Body of pancreas (tissue), 4 donors: ENCODE measurements around the gene EFCAB13. TPM values are rescaled to one million over a fixed set of nuclear protein-coding genes. Genes with fewer than 3 reads are reported as not detected.

ENCODE experiments used
- ATAC-seq: fragments of 150-250 bp; one replicate; pipeline ENCODE4 v1.9.1; 2016
- DNase-seq, 4 donors: peaks; one replicate each; pipeline ENCODE4 v3.0.0-alpha.2; 2019
- H3K27ac ChIP-seq, 4 donors: fragments of 200-600 bp; sonication (generic); 1 replicate in 3 of 4; 2 replicates in 1 of 4; pipeline versions ENCODE4 v1.5.1 to v1.6.1; 2016 to 2019; ENCODE audit warnings: mild to moderate bottlenecking in 1 of 4, mixed read lengths in 1 of 4, moderate library complexity in 1 of 4
- H3K27me3 ChIP-seq, 2 donors: fragments of 200-600 bp; sonication (generic); one replicate each; pipeline ENCODE4 v1.6.0; 2016; ENCODE audit warnings: mild to moderate bottlenecking in 1 of 2
- H3K36me3 ChIP-seq, 2 donors: fragments of 200-600 bp; sonication (generic); replicated peaks in 1 of 2; 2 replicates each; pipeline ENCODE4 v1.5.1; 2016; ENCODE audit warnings: low read depth in 2 of 2; ENCODE audit not compliant: insufficient read depth in 1 of 2
- H3K4me1 ChIP-seq: fragments of 200-600 bp; sonication (generic); one replicate; pipeline ENCODE4 v1.6.0; 2016
- H3K4me3 ChIP-seq, 2 donors: fragments of 200-600 bp; sonication (generic); 1 replicate in 1 of 2; 2 replicates in 1 of 2; pipeline ENCODE4 v1.5.1; 2016 to 2019
- H3K9me3 ChIP-seq, 3 donors: fragments of 200-600 bp; sonication (generic); 1 replicate in 2 of 3; 2 replicates in 1 of 3; pipeline ENCODE4 v1.5.1; 2016
- CTCF ChIP-seq, 7 experiments: fragments of 450-650 bp in 4 of 7; fragments of 200-600 bp in 3 of 7; sonication (generic) in 3 of 7; IDR thresholded peaks; one replicate each; pipeline ENCODE4 v1.5.1; 2016 to 2019; ENCODE audit warnings: antibody characterized with exemption in 7 of 7
- POLR2A ChIP-seq, 3 donors: fragments of 450-650 bp; IDR thresholded peaks; one replicate each; pipeline ENCODE4 v1.6.1; 2016; ENCODE audit warnings: antibody characterized with exemption in 3 of 3, mild to moderate bottlenecking in 2 of 3
- WGBS, 2 donors: methylation state at CpG; one replicate each; pipeline ENCODE4 v1.1.5; 2017; 5-methylcytosine and 5-hydroxymethylcytosine counted together
- intact Hi-C: fragments of 100-400 bp; cut with DNase I; formaldehyde crosslinking; loops from one replicate; pipeline ENCODE4 v1.15.1; 2023
- total RNA-seq, 2 donors: library from RNA; depleted of rRNA; stranded (reverse); fragments of >200 nt; gene quantifications; one replicate each; pipeline ENCODE4 v1.1.0, GENCODE V29; 2016

The EFCAB13 gene
- total RNA-seq, 2 donors from 2014 or later = 2.6 to 10.6 TPM

DNA sequence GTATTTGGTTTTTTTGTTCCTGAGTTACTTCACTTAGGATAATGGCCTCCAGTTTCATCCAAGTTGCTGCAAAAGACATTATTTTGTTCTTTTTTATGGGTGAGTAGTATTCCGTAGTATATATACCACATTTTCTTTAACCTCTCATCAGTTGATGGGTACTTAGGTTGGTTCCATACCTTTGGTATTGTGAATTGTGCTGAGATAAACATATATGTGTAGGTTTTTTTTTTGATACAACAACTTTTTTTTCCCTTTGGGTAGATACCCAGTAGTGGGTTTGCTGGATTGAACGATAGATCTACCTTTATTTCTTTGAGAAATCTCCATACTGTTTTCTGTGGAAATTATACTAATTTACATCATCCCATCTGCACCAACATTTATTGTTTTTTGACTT is 6.8 kb downstream of the EFCAB13 start:
- Histone ChIP-seq H3K4me3 (no peak overlapping the region), H3K27ac (no peak overlapping the region), H3K9me3 (no peaks in the 10 kb centered on the region), H3K36me3 (no peaks in the 10 kb centered on the region), H3K27me3 (no peaks in the 10 kb centered on the region), H3K4me1 (no peaks in the 10 kb centered on the region)
- no peak for DNase-seq
- 90 to 92% methylated on average over 2 of the region's 2 CpGs for WGBS, 2 donors
- intact Hi-C loops = no loop called here
- TF ChIP-seq POLR2A (IDR thresholded peaks at IDR 0.05) = no peak
- TF ChIP-seq CTCF (IDR thresholded peaks at IDR 0.05) = no peak
- ATAC-seq = no peak

GRCh38 chr17:47332287-47332686 is 8.5 kb downstream of the EFCAB13 start:
- Histone ChIP-seq H3K4me1 (no peaks in the 10 kb centered on the region), H3K27me3 (no peaks in the 10 kb centered on the region), H3K36me3 (no peaks in the 10 kb centered on the region), H3K4me3 (no peak overlapping the region), H3K9me3 (no peaks in the 10 kb centered on the region), H3K27ac (no peak overlapping the region)
- TF ChIP-seq POLR2A (IDR thresholded peaks at IDR 0.05) = no peak
- TF ChIP-seq CTCF (IDR thresholded peaks at IDR 0.05) = no peak
- intact Hi-C loops = no loop called here
- ATAC-seq = no peak
- no peak for DNase-seq

DNA sequence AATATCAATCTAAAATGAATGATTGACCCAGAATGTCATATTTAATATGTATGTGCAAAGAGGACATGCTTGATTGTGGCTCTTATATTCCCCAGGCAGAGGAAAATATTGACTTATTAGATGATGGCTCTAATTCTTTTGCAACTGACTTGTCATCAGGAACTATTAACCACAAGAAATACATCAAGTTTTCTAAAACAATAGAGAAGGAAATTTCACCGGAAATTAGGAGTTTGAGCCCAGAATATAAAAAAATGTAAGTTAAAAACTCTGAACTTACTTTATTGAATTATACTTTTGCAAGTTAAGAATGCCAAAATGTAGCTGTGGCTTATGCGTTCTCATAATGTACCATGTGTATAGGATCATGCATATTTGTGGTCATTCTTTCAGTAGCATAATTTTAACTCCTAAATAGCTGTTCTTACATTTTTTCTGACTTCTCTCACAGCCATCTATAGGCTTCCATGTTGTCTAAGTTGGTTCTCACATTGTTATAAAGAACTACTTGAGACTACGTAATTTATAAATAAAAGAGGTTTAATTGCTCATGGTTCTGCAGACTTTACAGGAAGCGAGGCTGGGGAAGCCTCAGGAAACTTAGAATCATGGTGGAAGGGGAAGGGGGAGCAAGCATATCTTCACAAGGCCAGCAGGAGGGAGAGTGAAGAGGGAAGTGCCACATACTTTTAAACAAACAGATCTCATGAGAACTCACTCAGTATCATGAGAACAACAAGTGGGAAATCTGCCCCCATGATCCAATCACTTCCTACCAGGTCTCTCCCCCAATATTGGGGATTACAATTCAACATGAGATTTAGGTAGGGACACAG is 11.6 kb downstream of the EFCAB13 start:
- 89 to 90% methylated on average over 4 of the region's 4 CpGs for WGBS, 2 donors
- Histone ChIP-seq H3K4me3 (no peak overlapping the region), H3K36me3 (no peaks in the 10 kb centered on the region), H3K27ac (no peak overlapping the region), H3K9me3 (no peaks in the 10 kb centered on the region), H3K4me1 (no peaks in the 10 kb centered on the region), H3K27me3 (no peaks in the 10 kb centered on the region)
- ATAC-seq (no peak), DNase-seq (no peak)
- TF ChIP-seq POLR2A (IDR thresholded peaks at IDR 0.05) = no peak
- TF ChIP-seq CTCF (IDR thresholded peaks at IDR 0.05) = no peak
- intact Hi-C loops = no loop called here

- no peaks in the 10 kb centered on the region for H3K9me3 ChIP-seq
- H3K27ac ChIP-seq = no peak overlapping the region
- intact Hi-C loops = no loop called here
- WGBS, 2 donors = 85 to 95% methylated on average over 3 of the region's 3 CpGs
- no peaks in the 10 kb centered on the region for H3K27me3 ChIP-seq
- DNase-seq = no peak
- TF ChIP-seq POLR2A (IDR thresholded peaks at IDR 0.05) (no peak), CTCF (IDR thresholded peaks at IDR 0.05) (no peak)
- no peak for ATAC-seq
- no peaks in the 10 kb centered on the region for H3K4me1 ChIP-seq
- no peak overlapping the region for H3K4me3 ChIP-seq
- no peaks in the 10 kb centered on the region for H3K36me3 ChIP-seq
These were observed 14.3 kb downstream of the EFCAB13 start for GRCh38 chr17:47338026-47338425.

GRCh38 chr17:47352848-47353247 is 29.1 kb downstream of the EFCAB13 start:
- no peaks in the 10 kb centered on the region for H3K4me1 ChIP-seq
- intact Hi-C loops = no loop called here
- H3K27ac ChIP-seq = no peak overlapping the region
- ATAC-seq = no peak
- no peak for DNase-seq
- TF ChIP-seq POLR2A (IDR thresholded peaks at IDR 0.05) = no peak
- TF ChIP-seq CTCF (IDR thresholded peaks at IDR 0.05) = no peak
- 80 to 87% methylated on average over 1 of the region's 1 CpG for WGBS, 2 donors
- no peaks in the 10 kb centered on the region for H3K36me3 ChIP-seq
- no peak overlapping the region for H3K4me3 ChIP-seq
- H3K9me3 ChIP-seq = no peaks in the 10 kb centered on the region
- no peaks in the 10 kb centered on the region for H3K27me3 ChIP-seq
